KOPT-K1 (cell line): ENCODE data around the gene DSN1.
"Not testable (repeated sequence)": the region's sequence is repeated elsewhere in the genome, so short reads cannot be mapped to it uniquely, and the experiment has no call there.

Experiments used
- H3K27ac ChIP-seq: fragments of 200-600 bp; sonication (generic); 2 replicates; pipeline ENCODE4 v1.5.1; 2016; ENCODE audit warnings: antibody characterized with exemption, mild to moderate bottlenecking, low read depth, low read length; ENCODE audit not compliant: poor library complexity, severe bottlenecking
- H3K36me3 ChIP-seq: fragments of 200-600 bp; sonication (generic); 2 replicates; pipeline ENCODE4 v1.5.1; 2017; ENCODE audit warnings: antibody characterized with exemption, mild to moderate bottlenecking, low read length, moderate library complexity; ENCODE audit not compliant: insufficient read depth
- H3K9me3 ChIP-seq: fragments of 200-600 bp; sonication (generic); 2 replicates; pipeline ENCODE4 v1.5.1; 2017; ENCODE audit warnings: antibody characterized with exemption, low read length, mild to moderate bottlenecking; ENCODE audit not compliant: insufficient read depth, poor library complexity, severe bottlenecking

The DSN1 gene

DNA sequence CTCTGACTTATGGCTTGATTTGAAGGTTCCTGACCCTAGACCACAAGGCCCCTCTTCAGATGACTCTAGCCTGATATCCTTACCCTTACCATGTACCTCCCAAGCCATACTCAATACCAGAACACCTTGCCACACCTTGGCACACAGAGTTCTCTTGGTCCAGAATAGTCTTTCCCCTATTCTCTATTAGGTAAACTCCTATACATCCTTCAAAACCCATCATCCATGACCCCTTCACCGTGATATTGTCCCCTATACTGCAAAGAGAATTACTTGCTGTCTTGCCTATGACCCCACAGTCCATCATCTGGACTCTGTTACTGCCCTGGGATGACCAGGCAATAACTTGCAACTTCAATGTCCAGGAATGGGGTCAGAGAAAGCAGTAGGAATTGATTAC is 31.8 kb upstream of the DSN1 start:
- H3K9me3 ChIP-seq, result no peaks in the 10 kb centered on the region
- H3K36me3 ChIP-seq, result peaks cover 85% of the 10 kb centered on the region
- H3K27ac ChIP-seq, result no peak overlapping the region

DNA sequence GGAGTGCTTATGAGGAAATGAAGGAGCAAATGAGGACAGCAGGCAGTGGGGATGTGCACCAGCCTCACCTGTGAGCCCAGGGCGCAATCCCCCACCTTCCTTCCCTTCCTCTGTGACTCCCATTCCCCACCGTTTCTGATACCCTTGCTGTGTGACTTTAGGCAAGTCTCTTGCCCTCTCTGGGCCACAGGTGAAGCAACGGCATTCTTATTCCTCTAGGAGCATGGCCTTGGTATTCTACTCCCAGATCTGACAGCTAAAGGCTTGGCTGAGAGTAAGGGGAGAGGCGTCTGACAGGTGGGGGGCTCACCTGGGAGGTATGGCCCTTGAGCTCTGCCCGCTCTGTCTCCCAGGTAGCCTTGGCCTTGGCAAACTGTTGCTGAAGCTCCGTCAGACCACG is 30.9 kb upstream of the DSN1 start:
- Histone ChIP-seq H3K27ac (no peak overlapping the region), H3K9me3 (no peaks in the 10 kb centered on the region), H3K36me3 (peaks cover 87% of the 10 kb centered on the region)

DNA sequence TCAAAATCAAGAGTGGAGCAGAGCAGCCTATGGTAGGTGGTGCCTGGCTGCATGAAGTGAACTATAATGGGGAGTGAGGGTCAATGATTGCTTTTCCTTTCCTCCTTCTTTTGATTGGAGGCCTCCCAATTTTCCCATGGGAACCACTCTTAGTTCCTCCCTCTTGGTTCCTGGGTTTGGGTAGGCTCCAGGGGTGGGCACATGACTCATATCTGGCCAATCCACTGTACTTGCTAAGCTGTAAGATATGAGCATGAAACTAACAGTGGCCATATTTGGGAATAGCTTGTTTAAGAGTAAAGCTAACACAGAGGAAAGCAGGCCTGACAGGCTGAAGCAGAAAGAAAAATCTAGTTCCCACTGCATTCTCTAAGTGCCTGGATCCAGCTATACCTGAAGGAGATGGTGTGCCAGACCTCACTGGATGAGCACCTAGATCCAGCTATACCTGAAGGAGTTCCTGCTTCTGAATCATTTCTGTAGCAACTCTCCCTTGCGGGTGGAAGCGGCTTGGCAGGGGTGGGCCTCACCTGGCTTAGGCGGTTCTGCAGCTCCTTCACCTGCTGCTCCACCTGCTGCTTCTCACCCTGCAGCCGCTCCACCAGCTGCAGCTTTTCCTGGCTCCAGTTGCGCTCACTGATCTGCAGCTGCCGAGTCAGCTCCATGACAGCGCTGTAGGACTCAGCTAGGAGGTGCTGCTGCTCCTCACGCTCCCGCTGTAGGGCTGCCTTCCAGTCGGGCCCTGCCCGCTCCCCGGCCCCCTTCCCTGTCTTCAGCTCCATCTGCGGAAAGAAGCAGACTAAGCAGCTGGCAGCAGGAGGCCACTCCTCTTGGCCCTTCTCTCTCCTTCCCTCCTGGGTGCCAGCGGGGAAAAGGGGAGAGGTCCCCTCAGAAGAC is 29.0 kb upstream of the DSN1 start:
- H3K27ac ChIP-seq, result no peak overlapping the region
- peaks cover 88% of the 10 kb centered on the region for H3K36me3 ChIP-seq
- no peaks in the 10 kb centered on the region for H3K9me3 ChIP-seq

DNA sequence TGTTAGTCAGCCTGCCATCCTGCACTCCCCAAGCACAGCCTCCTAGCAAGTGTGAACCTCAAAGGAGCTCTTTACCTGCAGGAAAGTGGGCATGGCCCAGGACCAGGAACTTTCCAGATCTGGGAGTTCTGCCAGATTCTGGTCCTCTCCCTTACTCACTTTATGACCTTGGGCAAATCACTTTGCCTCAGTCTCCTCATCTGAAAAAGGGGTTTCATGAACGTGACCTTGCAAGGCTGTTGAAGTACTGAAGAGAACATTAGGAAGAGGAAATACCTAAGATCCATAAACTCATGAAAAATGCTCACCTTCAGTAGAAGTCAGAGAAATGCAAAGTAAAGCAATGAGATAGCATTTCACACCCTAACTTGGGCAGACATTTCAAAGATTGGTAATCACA is 26.8 kb upstream of the DSN1 start:
- Histone ChIP-seq H3K36me3 (peaks cover 86% of the 10 kb centered on the region), H3K27ac (no peak overlapping the region), H3K9me3 (no peaks in the 10 kb centered on the region)

DNA sequence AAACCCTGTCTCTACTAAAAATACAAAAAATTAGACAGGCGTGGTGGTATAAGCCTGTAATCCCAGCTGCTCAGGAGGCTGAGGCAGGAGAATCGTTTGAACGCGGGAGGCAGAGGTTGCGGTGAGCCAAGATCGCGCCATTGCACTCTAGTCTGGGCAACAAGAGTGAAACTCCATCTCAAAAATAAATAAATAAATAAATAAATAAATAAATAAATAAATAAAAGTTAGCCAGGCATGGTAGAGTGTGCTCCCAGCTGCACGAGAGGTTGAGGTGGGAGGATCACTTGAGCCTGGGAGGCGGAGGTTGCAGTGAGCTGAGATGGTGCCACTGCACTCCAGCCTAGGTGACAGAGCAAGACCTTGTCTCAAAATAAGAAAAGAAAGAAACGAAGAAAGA is 25.8 kb upstream of the DSN1 start:
- H3K36me3 ChIP-seq, result peaks cover 80% of the 10 kb centered on the region
- not testable (repeated sequence) for H3K27ac ChIP-seq, H3K9me3 ChIP-seq

DNA sequence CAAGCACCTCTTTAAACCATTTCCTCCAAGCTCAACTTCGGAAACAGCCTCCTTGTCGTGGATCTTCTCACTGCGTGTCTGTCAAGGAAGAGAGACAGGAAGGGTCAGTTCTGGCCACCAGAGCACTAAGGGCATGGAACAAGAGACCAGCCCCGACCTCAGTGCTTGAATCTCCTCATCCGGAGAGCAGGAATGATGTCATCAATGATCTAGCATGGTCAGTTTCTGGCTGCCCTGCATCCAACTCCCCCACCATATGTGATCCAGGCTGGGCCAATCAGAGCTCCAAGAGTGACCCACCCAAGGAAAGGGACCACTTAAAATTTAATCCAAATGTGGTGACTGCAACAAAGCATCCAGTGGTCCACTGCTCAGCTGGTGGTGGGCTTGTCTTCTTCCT is 23.3 kb upstream of the DSN1 start:
- H3K9me3 ChIP-seq, result no peaks in the 10 kb centered on the region
- peaks cover 79% of the 10 kb centered on the region for H3K36me3 ChIP-seq
- H3K27ac ChIP-seq, result no peak overlapping the region

DNA sequence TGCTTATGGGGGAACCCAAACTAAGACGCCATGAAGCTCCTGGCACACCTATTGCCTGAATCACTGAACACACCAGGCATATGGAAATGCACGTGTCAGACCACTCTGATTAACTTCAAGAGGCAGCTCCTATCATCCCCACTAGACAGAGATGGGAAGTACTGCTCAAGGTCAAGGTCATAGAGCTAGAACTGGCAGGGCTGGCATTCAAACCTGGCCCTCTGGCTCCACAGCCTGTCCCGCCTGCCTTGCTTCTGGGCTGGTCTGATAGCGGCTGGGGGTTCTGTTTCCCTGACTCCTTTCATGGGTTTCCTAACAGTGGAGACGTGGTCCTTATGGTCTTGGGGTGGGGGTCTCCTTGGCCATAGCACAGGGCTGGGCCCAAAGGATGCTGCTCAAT is 22.6 kb upstream of the DSN1 start:
- Histone ChIP-seq H3K36me3 (peaks cover 82% of the 10 kb centered on the region), H3K9me3 (no peaks in the 10 kb centered on the region), H3K27ac (no peak overlapping the region)

DNA sequence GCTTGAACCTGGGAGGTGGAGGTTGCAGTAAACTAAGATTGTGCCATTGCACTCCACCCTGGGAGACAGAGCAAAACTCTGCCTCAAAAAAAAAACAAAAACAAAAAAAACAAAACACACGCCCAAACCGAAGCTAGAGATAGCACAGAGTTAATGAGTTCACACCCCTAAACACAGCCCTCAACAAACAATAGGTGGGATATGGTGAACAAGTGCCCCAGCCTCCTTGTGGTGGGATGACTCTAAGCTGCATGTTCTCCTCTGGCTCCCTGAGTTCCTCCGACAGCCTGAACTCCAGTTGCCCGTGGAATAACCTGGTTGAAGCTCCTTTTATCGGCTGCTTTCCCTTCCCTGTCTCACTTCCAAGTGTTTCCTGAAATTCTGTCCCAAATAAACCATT is 22.1 kb upstream of the DSN1 start:
- Histone ChIP-seq H3K36me3 (peaks cover 78% of the 10 kb centered on the region), H3K27ac (no peak overlapping the region), H3K9me3 (no peaks in the 10 kb centered on the region)

DNA sequence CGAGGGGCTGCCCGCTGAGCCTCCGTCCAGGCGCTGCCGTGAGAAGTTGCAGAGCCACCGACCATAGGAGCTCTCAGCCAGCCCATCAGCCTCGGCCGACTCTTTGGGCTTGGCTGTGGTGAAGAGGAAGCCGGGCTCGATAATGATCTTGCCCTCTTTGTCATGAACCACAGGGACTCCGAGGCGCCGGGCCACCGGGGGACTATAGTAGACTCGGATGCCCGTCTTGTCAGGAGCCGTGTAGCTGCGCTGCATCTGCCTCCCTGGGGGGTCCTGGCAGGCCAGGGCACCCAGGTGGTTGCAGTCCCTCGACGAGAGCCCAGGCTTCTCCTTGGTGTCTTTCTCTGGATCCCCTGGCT is 20.5 kb upstream of the DSN1 start:
- Histone ChIP-seq H3K36me3 (peaks cover 65% of the 10 kb centered on the region), H3K9me3 (no peaks in the 10 kb centered on the region)

DNA sequence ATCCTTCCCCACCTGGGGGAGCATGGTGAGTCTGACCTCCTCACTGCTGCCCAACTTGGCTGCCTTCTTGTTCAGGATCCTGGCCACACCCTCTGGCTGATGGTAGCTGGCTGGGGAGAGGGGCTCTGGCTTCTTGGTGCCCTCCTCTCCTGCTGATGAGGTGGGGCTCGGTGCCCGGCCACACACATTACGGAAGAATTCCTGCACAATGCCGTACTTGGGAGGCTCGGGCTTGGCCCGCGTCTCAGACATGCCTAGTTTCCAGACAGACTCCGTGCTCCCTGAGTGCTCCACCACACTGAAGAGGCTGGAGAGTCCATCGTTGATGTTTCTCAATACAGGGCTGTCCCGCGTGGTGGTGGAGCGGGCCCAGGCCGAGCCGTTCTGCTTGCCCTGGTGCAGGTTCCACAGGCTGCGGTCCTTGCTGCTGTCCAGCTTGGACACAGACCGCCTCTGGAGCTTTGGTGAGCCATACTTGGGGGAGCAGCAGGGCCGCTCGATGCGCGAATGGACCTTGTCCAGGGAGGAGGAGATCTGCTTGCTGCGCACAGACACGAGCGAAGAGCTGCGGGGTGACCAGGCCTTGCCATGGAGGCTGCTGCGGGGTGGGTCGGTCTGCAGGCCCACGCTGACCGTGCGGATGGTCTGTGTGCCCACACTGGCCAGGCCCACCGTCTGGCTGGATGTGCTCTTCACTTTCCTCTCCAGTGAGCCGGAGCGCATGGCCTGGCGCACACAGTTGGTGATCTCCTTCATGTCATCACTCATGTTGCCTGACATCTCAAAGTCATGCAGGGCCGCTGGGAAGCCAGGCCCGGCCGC is 19.9 kb upstream of the DSN1 start:
- Histone ChIP-seq H3K27ac (no peak overlapping the region), H3K36me3 (peaks cover 59% of the 10 kb centered on the region), H3K9me3 (no peaks in the 10 kb centered on the region)

More for the DNA sequence above, 20.5 kb upstream of the DSN1 start:
- no peak overlapping the region for H3K27ac ChIP-seq

DNA sequence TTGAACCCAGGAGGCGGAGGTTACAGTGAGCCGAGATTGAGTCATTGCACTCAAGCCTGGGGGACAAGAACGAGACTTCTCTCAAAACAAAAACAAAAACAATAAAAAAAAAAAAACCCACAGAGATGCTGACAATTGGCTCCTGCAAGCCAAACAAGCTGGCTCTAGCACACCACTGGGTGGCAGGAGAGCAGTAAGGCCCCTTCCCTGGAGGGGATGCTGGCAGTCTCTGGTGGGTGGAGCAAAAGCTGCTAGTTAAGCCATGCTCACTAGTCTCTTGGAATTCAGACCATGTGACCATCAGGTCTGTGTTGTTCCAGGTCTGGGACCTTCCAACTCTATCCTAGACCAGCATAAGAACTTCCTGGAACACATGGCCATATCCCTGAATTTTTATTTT is 18.9 kb upstream of the DSN1 start:
- peaks cover 49% of the 10 kb centered on the region for H3K36me3 ChIP-seq
- no peak overlapping the region for H3K27ac ChIP-seq
- no peaks in the 10 kb centered on the region for H3K9me3 ChIP-seq

DNA sequence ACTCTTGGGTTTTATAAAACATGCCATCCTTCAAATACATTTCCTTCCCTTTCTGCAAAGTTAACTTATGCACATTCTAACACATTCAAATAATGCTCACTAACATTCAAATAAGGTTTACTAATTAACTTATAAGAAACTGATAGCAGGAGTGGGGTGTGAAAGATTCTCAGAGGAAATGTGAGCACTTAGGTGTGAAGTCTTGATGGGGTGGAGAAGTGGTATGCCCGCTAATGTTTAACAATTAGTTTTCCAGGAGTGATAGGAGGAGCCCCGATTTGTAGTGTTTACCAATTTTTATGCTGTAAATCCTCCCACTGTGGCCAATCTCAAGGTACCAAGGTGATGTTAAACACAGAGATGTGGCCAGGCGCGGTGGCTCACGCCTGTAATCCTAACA is 18.3 kb upstream of the DSN1 start:
- no peaks in the 10 kb centered on the region for H3K9me3 ChIP-seq
- peaks cover 47% of the 10 kb centered on the region for H3K36me3 ChIP-seq
- no peak overlapping the region for H3K27ac ChIP-seq

DNA sequence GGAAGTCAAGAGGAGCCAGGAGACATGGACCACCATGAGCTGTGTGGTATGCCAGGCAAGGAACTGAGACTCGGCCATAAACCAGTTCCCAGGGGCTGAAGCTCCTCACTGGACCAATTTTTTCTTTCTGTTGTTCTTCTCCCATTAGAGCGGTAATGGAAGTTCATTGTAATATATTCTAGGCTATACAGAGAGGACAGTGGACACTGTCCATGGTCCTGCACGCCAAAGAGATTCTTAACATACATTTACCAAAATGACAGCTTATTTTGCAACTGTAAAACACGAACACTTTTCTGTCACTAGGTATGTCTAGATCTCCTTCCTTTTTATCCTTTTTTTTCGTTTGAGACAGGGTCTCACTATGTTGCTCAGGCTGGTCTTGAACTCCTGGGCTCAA is 13.1 kb upstream of the DSN1 start:
- H3K36me3 ChIP-seq, result peaks cover 42% of the 10 kb centered on the region
- no peaks in the 10 kb centered on the region for H3K9me3 ChIP-seq
- no peak overlapping the region for H3K27ac ChIP-seq

DNA sequence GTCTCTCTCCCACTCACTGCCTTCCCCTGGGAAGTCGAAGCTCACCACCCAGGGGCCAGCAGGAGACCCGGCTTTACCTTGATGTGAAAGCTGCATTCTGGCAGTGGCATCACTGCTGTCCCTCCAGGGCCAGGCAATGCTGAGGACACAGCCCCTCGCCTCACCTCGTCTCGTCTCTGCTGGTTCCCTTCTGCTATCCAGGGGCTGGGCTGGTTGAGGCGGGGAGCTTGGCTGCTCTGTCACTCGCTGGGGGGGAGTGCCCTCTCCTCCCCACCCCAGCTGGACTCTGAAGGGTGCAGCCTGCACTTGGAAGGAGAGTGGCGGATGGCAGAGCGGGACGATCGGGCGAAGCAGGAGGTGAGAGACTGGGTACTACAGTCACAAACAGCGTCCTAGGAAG is 12.7 kb upstream of the DSN1 start:
- Histone ChIP-seq H3K9me3 (no peaks in the 10 kb centered on the region), H3K27ac (no peak overlapping the region), H3K36me3 (peaks cover 39% of the 10 kb centered on the region)

DNA sequence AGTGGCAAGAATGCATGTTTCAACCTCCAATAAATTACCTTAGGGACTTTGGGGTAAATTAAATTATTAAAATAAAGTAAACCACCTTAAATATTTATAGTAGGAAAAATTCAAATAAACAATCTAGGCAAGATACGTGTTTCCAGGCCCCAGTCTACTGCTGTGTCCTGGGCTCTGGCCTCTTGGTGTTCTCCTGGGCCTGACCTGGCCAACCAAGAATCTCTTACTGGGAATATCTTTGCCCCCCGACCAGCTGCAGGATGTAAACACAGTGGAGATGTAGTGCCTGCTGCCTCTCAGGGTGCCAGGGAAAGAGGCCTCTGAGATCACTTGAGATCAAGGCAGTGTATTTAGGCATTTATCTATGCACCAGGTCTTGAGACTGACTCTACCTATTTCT is 11.7 kb upstream of the DSN1 start:
- Histone ChIP-seq H3K9me3 (no peaks in the 10 kb centered on the region), H3K27ac (no peak overlapping the region), H3K36me3 (peaks cover 37% of the 10 kb centered on the region)

DNA sequence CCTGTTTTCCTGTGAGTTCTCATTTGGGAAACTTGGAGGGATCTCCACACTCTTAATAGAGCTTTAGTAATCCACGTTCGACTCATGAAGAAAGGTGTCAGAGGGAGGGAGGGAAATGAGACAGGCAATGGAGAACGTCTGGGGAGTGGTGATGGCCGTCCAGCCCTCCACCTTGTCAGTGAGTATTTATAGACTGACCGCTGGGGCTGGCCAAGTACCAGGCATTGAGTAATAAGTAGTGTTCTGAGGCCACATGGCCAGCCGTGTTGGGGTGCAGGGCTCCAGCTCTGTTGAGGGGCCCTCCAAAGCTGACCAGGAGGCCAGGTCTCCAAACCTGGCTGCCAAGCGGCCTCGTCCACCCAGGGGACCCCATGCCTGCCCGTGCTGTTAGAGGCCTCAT is 11.3 kb upstream of the DSN1 start:
- no peaks in the 10 kb centered on the region for H3K9me3 ChIP-seq
- H3K36me3 ChIP-seq, result peaks cover 37% of the 10 kb centered on the region
- H3K27ac ChIP-seq, result no peak overlapping the region
